DMS 273 treated with DMSO at 0.1 percent for 48 hours (cell line): Measurements from ENCODE around the gene DNASE1L2.

ENCODE experiments used
- DNase-seq: peaks from one replicate; lab custom pipeline; 2025; lab: John Stamatoyannopoulos, UW

DNASE1L2 gene

DNA sequence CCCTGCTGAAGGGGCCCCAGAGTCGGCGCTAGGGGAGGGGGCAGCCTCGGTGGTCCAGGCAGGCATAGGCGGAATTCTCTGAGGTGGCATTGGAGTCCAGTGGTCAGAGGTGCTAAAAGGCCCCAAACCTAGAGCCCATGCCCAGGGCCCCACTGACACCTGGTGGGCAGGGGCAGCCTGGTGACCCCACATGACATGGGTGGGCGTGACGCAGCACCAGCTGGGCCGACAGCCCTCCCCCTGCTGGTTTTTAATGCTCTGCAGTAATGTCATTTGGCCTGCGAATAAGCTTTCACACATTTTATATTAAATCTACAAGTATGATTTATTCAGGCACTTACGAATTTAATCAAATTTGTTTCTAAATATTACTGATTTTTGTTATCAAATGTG is 33.8 kb downstream of the DNASE1L2 start:
- DNase-seq: no peak

GRCh38 chr16:2270588-2271470 is 34.6 kb downstream of the DNASE1L2 start:
- DNase-seq: no peak

GRCh38 chr16:2271848-2272461 is 35.7 kb downstream of the DNASE1L2 start:
- DNase-seq: no peak

DNA sequence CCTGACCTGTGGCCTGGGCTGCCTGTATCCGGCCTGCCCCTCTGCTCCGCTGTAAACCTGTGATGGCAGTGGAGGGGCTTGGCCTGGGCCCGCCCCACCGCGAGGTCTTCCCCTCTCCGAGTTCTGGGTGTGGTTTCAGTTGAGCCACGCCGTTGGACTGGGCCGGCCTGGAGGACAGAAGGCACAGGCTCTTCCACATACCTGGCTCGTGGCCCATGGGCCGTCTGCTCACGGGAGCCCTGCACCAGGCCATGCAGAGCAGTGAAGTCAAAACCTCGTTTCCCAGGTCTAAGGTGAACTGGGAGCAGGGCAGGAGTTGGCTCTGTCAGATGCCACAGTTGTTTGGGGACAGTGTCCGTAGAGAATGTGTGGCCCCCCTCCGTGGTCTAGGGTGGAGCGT is 37.2 kb downstream of the DNASE1L2 start:
- no peak for DNase-seq

DNA sequence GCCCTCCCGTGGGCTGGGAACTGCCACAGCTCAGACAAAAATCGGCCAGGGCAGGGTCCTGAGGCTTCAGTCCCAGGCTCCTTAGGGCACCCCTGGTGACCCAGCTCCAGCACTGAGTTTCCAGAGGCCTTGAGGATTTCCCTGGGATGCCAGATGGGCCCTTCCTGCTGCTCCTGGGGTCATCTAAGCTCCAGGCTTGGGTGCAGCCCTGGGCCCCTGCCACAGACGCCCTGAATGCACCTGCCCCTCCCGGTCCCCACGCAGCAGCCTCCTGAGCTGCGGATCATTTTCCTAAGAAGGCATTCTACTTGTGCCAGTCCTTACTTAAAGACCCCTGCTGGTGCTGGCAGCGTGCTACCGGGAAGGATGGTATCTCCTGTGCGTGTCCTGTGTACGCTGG is 37.7 kb downstream of the DNASE1L2 start:
- no peak for DNase-seq

DNA sequence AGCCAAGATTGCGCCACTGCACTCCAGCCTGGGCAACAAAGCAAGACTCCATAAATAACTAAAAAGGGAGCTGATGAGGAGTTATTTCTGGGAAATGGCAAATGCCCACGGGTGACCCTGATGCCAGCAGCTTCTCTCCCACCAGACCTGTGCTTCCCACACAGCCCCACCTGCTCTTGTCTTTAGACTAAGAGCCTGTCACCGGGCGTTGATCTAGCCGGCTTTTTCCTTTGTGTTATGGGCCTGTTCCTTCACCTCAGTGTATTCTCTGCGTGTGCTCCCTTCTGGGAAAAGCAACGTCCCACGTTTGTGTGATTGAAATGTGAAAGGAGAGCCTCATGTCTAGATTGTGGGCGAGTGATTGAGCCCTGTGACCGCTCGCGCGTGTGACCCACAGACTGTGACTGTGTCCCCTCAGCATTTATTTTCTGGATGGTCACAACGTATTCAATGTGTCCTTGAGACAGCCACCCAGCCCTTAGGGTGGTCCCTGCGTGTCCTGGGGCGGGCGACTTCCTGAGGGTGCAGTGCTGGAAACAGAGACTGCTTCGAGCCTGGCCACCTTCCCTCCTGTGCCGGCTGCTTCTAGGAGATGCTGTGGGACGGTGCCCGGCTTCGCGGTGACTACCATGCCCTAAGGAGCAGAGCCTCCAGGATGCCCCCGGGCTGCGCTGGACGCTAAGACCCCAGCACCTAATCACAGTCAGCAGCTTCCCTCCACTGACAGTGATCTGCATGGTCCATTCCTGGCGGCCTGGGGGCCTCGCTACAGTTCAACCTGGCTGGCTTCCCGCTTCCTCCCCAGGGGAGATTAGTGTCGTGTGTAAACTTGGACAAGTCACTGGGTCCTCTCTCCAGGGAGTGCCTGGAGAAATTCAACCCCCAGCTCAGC is 39.5 kb downstream of the DNASE1L2 start:
- DNase-seq: no peak

GRCh38 chr16:2276368-2277195 is 40.3 kb downstream of the DNASE1L2 start:
- no peak for DNase-seq

- DNase-seq: no peak
Measured at GRCh38 chr16:2277466-2278271, 41.4 kb downstream of the DNASE1L2 start.

DNA sequence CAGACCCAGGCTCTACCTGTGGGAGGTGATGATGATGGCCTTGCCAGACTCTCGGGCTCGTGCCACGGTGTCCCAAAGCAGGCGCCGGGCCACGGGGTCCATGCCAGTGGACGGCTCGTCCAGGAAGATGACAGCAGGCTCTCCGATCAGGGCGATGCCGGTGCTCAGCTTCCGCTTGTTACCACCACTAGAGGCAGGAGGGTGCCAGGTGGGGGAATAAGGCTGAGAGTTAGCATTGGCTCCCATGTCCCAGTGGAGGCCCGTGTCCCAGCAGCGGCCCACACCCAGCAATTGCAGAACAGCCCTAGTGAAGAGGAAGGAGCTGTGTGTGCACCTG is 42.0 kb downstream of the DNASE1L2 start:
- no peak for DNase-seq

DNA sequence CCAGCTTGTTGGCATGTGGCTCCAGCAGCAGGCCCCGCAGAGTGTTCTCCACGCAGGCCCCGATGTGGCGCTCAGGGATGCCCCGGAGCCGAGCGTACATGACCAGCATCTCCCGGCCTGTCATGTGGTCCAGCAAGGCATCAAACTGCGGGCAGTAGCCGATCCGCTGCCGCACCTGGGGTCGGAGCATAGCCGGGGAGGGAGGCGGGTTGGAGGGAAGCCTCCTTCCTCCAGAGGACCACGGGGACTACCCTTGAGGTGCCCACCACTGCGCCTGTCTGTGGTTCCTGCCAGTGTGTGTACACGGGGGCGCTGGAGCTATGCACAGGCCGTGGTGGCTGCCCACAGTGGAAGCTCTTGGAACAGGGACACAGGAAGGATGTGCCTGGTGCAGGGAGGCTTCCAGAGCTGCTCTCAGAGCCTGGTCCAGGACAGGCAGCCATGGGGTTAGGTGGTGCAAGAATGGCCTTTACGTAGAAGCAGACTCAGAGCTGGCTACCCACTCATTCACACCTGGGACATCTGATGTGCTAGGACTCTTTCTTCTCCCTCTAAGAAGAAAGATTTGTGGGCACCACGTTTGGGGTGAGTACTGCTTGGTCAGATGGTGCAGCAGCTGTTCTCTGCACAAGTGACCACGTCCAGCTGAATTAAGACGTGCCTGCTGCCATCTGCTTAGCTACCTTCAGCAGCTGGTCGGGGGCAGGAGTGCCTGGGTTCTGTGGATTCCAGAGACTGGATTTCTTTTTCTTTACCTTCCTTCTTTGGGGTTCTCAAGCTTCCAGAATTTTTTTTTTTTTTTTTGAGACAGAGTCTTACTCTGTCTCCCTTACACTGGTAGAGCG is 42.9 kb downstream of the DNASE1L2 start:
- no peak for DNase-seq

- no peak for DNase-seq
Measured at GRCh38 chr16:2280461-2280860, 44.2 kb downstream of the DNASE1L2 start.

- no peak for DNase-seq
Measured at GRCh38 chr16:2280981-2281542, 44.8 kb downstream of the DNASE1L2 start.

- DNase-seq: no peak
Measured at GRCh38 chr16:2282262-2282661, 46.0 kb downstream of the DNASE1L2 start.

DNA sequence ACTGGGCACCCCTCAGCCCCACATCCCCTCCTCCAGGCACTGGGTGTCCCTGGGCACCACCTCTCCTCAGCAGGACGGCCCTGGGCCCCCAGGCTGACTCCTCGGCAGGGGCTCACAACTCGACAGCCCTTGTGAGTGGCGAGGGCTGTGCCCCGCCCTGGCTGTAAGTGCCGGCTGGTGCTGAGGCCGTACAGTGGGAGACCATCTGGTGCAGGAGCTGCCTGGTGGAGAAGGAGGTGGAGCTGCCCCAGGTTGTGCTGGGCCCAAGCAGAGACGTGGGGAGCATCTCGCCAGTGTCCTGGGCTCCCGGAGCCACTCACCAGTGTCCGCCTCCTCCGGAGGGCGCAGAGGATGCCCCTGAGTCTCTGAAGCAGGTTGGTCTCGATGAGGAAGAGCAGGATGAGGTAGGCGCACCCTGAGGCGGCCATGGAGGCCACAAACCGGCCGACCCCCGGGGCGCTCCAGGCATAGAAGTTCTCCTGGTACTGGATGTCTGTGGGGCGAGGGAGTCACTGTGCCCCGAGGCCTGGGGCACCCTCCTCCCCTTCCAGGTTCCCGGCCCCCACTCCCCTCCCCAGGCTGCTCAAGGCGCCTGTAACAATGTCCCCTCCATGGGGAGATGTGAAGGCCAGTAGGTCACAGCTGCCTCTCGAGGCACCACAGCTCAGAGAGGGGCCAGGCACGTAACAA is 46.8 kb downstream of the DNASE1L2 start:
- peak; percentile 40 for DNase-seq

DNA sequence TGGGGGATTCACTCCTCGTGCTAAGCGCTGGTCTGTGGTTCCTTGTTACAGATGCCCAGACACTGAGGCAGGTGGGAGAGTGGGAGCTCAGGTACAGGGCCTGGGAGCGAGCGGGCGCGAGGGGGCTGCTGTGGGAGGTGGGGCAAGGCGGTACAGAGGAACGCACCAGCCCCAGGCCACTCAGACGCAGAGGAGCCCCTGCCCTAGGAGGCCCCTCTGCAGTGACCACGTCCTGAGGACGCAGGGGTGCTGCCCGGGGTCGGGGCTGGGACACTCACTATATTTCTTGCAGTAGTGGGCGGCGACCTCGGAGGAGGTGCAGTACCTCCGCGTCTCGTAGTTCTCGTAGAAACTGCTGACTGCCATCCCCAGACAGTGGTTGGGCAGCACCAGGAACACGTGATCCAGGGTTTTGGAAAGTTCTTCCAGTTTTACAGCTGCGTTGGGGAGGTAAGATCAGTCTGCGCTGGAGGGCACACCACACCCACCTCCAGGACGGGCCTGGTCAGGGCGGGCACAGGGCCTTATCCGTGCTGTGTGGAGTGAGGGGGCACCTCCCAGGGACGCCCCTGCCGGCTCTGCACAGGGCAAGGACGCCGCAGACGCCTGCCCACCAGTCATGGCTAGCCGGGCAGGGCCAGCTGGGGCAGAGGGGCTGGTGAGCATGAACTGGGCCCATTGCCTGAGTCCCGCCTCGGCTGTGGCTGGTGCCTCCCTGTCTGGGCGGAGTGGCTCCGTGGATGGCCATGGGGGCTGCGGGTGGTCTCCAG is 47.9 kb downstream of the DNASE1L2 start:
- no peak for DNase-seq

DNA sequence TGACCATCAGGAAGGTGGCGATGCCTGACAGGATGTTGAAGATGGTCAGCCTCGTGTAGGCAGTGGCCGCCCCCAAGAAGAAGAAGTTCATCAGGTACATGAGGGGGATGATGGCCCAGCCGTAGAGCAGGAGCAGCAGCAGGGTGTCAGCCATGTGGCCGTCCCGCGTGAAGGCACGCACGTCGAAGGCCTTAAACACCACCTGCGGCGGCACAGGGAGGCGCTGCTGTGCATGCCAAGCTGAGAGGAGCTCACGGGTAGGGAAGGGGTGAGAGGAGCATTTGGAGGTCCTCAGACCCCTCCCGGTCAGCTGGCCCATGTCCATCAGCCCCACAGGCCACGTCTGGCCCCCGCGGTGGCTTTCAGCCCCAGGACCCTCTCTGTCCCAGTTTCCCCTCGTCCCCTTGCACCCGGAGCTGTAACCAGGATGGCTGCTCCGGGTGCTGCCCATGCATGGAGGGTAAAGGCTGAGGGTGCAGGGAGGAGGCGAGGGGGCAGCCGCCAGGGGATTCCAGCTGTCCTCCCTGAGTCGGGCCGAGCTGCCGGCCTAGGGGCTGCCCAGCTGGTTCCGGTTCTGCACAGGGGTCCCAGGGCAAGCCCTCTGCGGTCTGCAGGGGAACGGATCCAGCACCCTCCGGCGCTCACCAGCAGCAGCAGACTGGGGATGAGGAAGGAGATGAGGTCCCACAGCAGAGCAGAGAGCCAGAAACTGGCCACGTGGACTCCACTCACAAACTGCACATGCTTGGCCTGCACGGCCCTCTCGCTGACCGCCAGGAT is 48.7 kb downstream of the DNASE1L2 start:
- DNase-seq: no peak

GRCh38 chr16:2285731-2286191 is 49.5 kb downstream of the DNASE1L2 start:
- no peak for DNase-seq
